ENCODE data around the gene CSF2RB. TPM values are rescaled to one million over a fixed set of nuclear protein-coding genes. Genes with fewer than 3 reads are reported as not detected.

The CSF2RB gene
- total and polyA plus RNA-seq, 2 donors (not counting 3 experiments of a cell fraction or from before 2014, with no cell fraction given), result 20.6 to 68.2 TPM

- CTCF ChIA-PET, result interaction anchor here (0.8 kb wide), 1 partner anchor 9 kb away, joined by 3 read pairs; no protein-coding TSS in a partner anchor
- Histone ChIP-seq H3K9ac (replicated peaks; ENCODE audit: extremely low read depth, insufficient read depth, low read length) (no peak overlapping the region), H3K4me1 (ENCODE audit: control insufficient read depth, extremely low read depth, insufficient read depth, low read length) (no peaks in the 10 kb centered on the region), H3K79me2 (ENCODE audit: control insufficient read depth, insufficient read depth, low read length) (no peaks in the 10 kb centered on the region), H3K4me3 (replicated peaks in 1 of 3; ENCODE audit: insufficient read depth in 1 of 3, low read depth in 1 of 3, low read length in 3 of 3) (no peak overlapping the region), H3K9me3 (replicated peaks; ENCODE audit: control insufficient read depth, insufficient read depth, low read length) (no peaks in the 10 kb centered on the region), H3K27ac (ENCODE audit: insufficient read depth, low read depth, low read length) (no peak overlapping the region), H2AFZ (ENCODE audit: low read depth, low read length) (no peak overlapping the region), H3K36me3 (ENCODE audit: control insufficient read depth in 2 of 2, extremely low read depth in 1 of 2, insufficient read depth in 2 of 2, low read length in 2 of 2) (peaks cover 3 to 41% of the 10 kb centered on the region in 2 experiments), H4K20me1 (replicated peaks; ENCODE audit: control insufficient read depth, extremely low read depth, insufficient read depth, low read length) (no peaks in the 10 kb centered on the region), H3K9me1 (replicated peaks; ENCODE audit: control insufficient read depth, extremely low read depth, insufficient read depth, low read length) (no peaks in the 10 kb centered on the region), H3K27me3 (ENCODE audit: control insufficient read depth in 2 of 2, insufficient read depth in 2 of 2, low read length in 2 of 2) (no peaks in the 10 kb centered on the region), H3K4me2 (ENCODE audit: insufficient read depth, low read length) (no peak overlapping the region)
- dilution Hi-C loops (cut with MboI; ENCODE audit: extremely low pct_ligation_motif_present, low sequenced_read_pairs), result no loop called here
- no TSS peak for BruUV-seq (replicated peaks)
- FAIRE-seq, result no peak
- DNase-seq (ENCODE audit: low read depth, low spot score), result no peak
- POLR2A ChIA-PET, result no interaction called here
- TF ChIP-seq MAX (IDR thresholded peaks at IDR 0.05; ENCODE audit: insufficient read depth, insufficient read length) (no peak), POLR2AphosphoS5 (IDR thresholded peaks at IDR 0.05; ENCODE audit: insufficient read depth, low read depth, low read length) (no peak), FOS (IDR thresholded peaks at IDR 0.05; ENCODE audit: borderline replicate concordance, insufficient read depth, low read length) (no peak), JUN (IDR thresholded peaks at IDR 0.05; ENCODE audit: borderline replicate concordance, insufficient read depth, insufficient read length, low read depth) (no peak), CTCF (IDR thresholded peaks at IDR 0.05; ENCODE audit: extremely low read depth in 1 of 2, insufficient read depth in 1 of 2, low read depth in 1 of 2, low read length in 2 of 2) (no peak), EZH2 (IDR thresholded peaks at IDR 0.05; ENCODE audit: borderline replicate concordance, low read depth, low read length, severe bottlenecking) (no peak), MYC (IDR thresholded peaks at IDR 0.05; ENCODE audit: low read depth, low read length) (no peak), POLR2A (IDR thresholded peaks at IDR 0.05; ENCODE audit: low read depth, low read length) (no peak), GATA2 (IDR thresholded peaks at IDR 0.05; ENCODE audit: insufficient read depth, insufficient read length, low read depth, low read length) (no peak)
- intact Hi-C loops (cut with micrococcal nuclease), result no loop called here
Measured at GRCh38 chr22:36926309-36926708, 12.9 kb downstream of the CSF2RB start.
